GM12865 (cell line): ENCODE data around the gene TXNRD3.
"Not testable (repeated sequence)": the region's sequence is repeated elsewhere in the genome, so short reads cannot be mapped to it uniquely, and the experiment has no call there.

Experiments
- DNase-seq: peaks from one replicate; pipeline ENCODE4 v3.0.0; 2010; ENCODE audit warnings: low read depth
- H3K4me3 ChIP-seq: 2 replicates; pipeline ENCODE4 v1.5.1; 2011; ENCODE audit warnings: mild to moderate bottlenecking, low read depth, low read length, control low read depth
- TF ChIP-seq, protein P1 (sequence below): IDR thresholded peaks from 2 replicates; pipeline ENCODE4 v1.5.1; 2011; ENCODE audit warnings: low read length, control low read depth, low read depth, inconsistent platforms; ENCODE audit not compliant: insufficient read depth; ENCODE audit errors: missing control alignments

The TXNRD3 gene

GRCh38 chr3:126638790-126639189 is 16.1 kb downstream of the TXNRD3 start:
- H3K4me3 ChIP-seq: no peak overlapping the region
- DNase-seq: no peak
- TF ChIP-seq, protein P1, sequence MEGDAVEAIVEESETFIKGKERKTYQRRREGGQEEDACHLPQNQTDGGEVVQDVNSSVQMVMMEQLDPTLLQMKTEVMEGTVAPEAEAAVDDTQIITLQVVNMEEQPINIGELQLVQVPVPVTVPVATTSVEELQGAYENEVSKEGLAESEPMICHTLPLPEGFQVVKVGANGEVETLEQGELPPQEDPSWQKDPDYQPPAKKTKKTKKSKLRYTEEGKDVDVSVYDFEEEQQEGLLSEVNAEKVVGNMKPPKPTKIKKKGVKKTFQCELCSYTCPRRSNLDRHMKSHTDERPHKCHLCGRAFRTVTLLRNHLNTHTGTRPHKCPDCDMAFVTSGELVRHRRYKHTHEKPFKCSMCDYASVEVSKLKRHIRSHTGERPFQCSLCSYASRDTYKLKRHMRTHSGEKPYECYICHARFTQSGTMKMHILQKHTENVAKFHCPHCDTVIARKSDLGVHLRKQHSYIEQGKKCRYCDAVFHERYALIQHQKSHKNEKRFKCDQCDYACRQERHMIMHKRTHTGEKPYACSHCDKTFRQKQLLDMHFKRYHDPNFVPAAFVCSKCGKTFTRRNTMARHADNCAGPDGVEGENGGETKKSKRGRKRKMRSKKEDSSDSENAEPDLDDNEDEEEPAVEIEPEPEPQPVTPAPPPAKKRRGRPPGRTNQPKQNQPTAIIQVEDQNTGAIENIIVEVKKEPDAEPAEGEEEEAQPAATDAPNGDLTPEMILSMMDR: no peak

DNA sequence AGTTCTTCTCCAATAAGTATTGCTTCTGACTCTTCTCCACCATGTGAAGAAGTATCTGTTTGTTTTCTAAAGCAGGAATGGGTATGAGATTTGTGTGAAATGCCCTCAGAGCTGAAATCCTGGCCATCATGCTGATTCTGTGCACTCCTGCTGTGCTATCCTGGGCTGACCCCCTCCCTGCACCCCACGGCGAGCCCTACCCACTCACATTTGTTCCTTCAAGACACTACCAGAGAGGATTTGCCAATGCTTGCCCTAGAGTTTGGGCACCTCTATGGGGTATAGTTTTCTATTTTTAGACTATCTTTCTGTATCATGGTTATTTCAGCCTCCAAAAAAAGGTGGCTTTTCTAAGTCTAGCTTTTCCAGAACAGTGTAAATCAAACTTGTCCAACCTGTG is 18.5 kb downstream of the TXNRD3 start:
- TF ChIP-seq, protein P1: no peak
- no peak for DNase-seq
- no peak overlapping the region for H3K4me3 ChIP-seq

- H3K4me3 ChIP-seq: no peak overlapping the region
- TF ChIP-seq, protein P1: no peak
- DNase-seq: no peak
Observed at GRCh38 chr3:126634803-126635202, 20.1 kb downstream of the TXNRD3 start.

DNA sequence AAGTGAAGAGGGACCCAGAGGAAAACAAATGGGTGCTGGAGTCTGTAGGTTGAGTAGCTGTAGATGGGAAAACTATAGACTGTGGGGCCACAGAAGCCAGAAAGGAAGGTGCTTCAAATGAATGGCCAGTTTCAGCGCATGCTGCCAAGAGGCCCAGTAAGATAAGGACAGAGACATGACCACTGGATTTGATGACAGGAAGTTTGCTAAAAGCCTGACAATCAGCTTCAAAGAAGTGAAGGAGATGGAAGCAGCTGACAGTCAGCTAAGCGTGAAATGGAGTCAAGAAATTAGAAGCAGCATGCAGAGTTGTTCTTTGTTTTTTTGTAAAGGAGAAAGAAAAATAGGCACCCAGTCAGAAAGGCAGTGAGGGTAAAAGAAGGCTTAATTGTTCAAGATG is 24.9 kb downstream of the TXNRD3 start:
- H3K4me3 ChIP-seq: no peak overlapping the region
- no peak for DNase-seq
- TF ChIP-seq, protein P1: no peak

GRCh38 chr3:126625735-126626134 is 29.2 kb downstream of the TXNRD3 start:
- not testable (repeated sequence) for DNase-seq, H3K4me3 ChIP-seq

GRCh38 chr3:126622694-126623093 is 32.2 kb downstream of the TXNRD3 start:
- H3K4me3 ChIP-seq: no peak overlapping the region
- TF ChIP-seq, protein P1: no peak
- DNase-seq: no peak

DNA sequence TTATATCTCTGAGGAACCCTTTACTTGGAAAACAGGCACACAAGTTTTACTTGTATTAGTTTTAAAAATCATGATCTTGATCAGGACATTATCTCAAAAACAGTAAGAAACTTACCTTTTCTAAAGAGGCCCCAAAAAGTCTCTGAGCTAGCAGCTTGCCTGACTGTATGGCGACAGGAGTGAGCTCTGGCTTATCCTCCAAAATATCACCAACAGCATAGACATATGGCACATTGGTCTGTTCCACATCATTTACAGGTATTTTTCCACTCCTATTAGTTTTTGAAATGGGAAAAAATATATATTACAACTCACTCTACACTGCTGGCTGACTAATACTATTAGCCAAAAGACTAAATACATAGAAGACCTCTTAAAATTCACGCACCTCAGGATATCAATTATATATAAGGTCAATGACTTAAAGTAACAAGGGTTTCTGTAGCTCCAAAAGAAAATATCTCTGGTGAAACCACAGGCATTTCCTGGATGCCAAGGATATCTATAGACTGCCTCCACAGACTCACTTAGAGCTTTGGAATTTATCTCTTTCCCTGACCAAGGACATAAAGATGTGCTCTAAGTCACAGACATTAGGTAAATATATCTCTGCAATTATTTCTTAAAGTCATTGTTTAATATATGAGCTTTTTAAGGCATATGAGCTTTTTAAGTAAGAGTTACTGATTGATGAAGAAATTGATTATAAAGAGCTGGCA is 33.1 kb downstream of the TXNRD3 start:
- H3K4me3 ChIP-seq: no peak overlapping the region
- TF ChIP-seq, protein P1: no peak
- DNase-seq: no peak
